Endodermal cell (in vitro differentiated cells): ENCODE data around the gene AMIGO1. TPM values are rescaled to one million over a fixed set of nuclear protein-coding genes. Genes with fewer than 3 reads are reported as not detected.

Experiments
- DNase-seq: peaks from one replicate; pipeline ENCODE4 v3.0.0-alpha.2; 2017
- H3K27ac ChIP-seq: 2 replicates; pipeline ENCODE4 v1.5.1; 2013; ENCODE audit warnings: mild to moderate bottlenecking, low read depth, low read length, moderate library complexity
- H3K27me3 ChIP-seq: 2 replicates; pipeline ENCODE4 v1.6.1; 2013; ENCODE audit warnings: mild to moderate bottlenecking, low read length, moderate library complexity; ENCODE audit not compliant: insufficient read depth, control insufficient read depth, poor library complexity, severe bottlenecking
- H3K36me3 ChIP-seq: 2 replicates; pipeline ENCODE4 v1.7.0; 2013; ENCODE audit warnings: mild to moderate bottlenecking, low read length, moderate library complexity; ENCODE audit not compliant: control insufficient read depth, insufficient read depth
- H3K4me1 ChIP-seq: one replicate; pipeline ENCODE4 v1.7.0; 2013; ENCODE audit warnings: low read length; ENCODE audit not compliant: control insufficient read depth, insufficient read depth
- H3K4me3 ChIP-seq: 2 replicates; pipeline ENCODE4 v1.5.1; 2013; ENCODE audit warnings: mild to moderate bottlenecking, low read length, moderate library complexity
- H3K9ac ChIP-seq: 2 replicates; pipeline ENCODE4 v1.6.1; 2013; ENCODE audit warnings: mild to moderate bottlenecking, low read length, moderate library complexity; ENCODE audit not compliant: poor library complexity, severe bottlenecking; ENCODE audit errors: extremely low read depth
- H3K9me3 ChIP-seq: 2 replicates; pipeline ENCODE4 v1.6.1; 2013; ENCODE audit warnings: mild to moderate bottlenecking, low read length, moderate library complexity; ENCODE audit not compliant: control insufficient read depth
- H3K27ac Mint-ChIP-seq: 2 replicates; pipeline ENCODE4 v1.8.0; 2020; ENCODE audit warnings: mixed read lengths
- H3K27me3 Mint-ChIP-seq: 2 replicates; pipeline ENCODE4 v1.8.0; 2021; ENCODE audit warnings: mild to moderate bottlenecking, mixed read lengths; ENCODE audit not compliant: insufficient read depth
- H3K36me3 Mint-ChIP-seq: 2 replicates; pipeline ENCODE4 v1.8.0; 2020; ENCODE audit warnings: low read depth, mixed read lengths
- H3K4me1 Mint-ChIP-seq: 2 replicates; pipeline ENCODE4 v1.8.0; 2020; ENCODE audit warnings: mixed read lengths
- H3K4me3 Mint-ChIP-seq: 2 replicates; pipeline ENCODE4 v1.8.0; 2020; ENCODE audit warnings: mild to moderate bottlenecking, moderate library complexity, mixed read lengths
- H3K9me3 Mint-ChIP-seq: 2 replicates; pipeline ENCODE4 v1.8.0; 2020; ENCODE audit warnings: mild to moderate bottlenecking, mixed read lengths
- WGBS, 2 experiments: methylation state at CpG; one replicate each; pipeline versions ENCODE4 v1.1.5 to v1.1.7; 2013; ENCODE audit warnings: missing lambda C conversion rate in 2 of 2, mixed read lengths in 1 of 2; ENCODE audit not compliant: insufficient coverage in 1 of 2, insufficient read length in 1 of 2; 5-methylcytosine and 5-hydroxymethylcytosine counted together
- total RNA-seq, 2 donors: library from RNA; stranded (reverse); fragmentation: NEBNext Ultra II Directional in 1 of 2; extraction: Animal tissue kit (Norgen Biotek cat#: 25700) in 1 of 2; gene quantifications; 2 replicates in 1 of 2; 3 replicates in 1 of 2; pipeline ENCODE4 v1.2.1, GENCODE V29; 2021
- TF ChIP-seq, protein P1 (sequence below): fragments of 200-600 bp; sonication (generic); conservative IDR thresholded peaks from 2 replicates; pipeline ENCODE4 v1.5.0; 2021; ENCODE audit warnings: antibody characterized with exemption, mild to moderate bottlenecking

The AMIGO1 gene
- total RNA-seq, 2 donors from 2014 or later = 2.4 to 2.7 TPM

- Mint-ChIP-seq H3K36me3 (no peaks in the 10 kb centered on the region), H3K27me3 (no peaks in the 10 kb centered on the region)
- DNase-seq = no peak
Measured at GRCh38 chr1:109534307-109534858, 24.9 kb upstream of the AMIGO1 start.

GRCh38 chr1:109532365-109533136, 23.0 kb upstream of the AMIGO1 start:
- H3K4me3 Mint-ChIP-seq = no peak overlapping the region
- Histone ChIP-seq H3K4me3 (no peak overlapping the region), H3K9ac (no peak overlapping the region), H3K27me3 (peaks cover 4% of the 10 kb centered on the region), H3K36me3 (no peaks in the 10 kb centered on the region), H3K4me1 (peaks cover 3% of the 10 kb centered on the region), H3K27ac (no peak overlapping the region), H3K9me3 (no peaks in the 10 kb centered on the region)
- WGBS, 2 experiments = 0 to 29% methylated on average over 1 to 12 of the region's 12 CpGs
- peak; percentile 97 for DNase-seq
- TF ChIP-seq, protein P1, sequence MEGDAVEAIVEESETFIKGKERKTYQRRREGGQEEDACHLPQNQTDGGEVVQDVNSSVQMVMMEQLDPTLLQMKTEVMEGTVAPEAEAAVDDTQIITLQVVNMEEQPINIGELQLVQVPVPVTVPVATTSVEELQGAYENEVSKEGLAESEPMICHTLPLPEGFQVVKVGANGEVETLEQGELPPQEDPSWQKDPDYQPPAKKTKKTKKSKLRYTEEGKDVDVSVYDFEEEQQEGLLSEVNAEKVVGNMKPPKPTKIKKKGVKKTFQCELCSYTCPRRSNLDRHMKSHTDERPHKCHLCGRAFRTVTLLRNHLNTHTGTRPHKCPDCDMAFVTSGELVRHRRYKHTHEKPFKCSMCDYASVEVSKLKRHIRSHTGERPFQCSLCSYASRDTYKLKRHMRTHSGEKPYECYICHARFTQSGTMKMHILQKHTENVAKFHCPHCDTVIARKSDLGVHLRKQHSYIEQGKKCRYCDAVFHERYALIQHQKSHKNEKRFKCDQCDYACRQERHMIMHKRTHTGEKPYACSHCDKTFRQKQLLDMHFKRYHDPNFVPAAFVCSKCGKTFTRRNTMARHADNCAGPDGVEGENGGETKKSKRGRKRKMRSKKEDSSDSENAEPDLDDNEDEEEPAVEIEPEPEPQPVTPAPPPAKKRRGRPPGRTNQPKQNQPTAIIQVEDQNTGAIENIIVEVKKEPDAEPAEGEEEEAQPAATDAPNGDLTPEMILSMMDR = peak; percentile 82
- H3K9me3 Mint-ChIP-seq = no peaks in the 10 kb centered on the region
- no peaks in the 10 kb centered on the region for H3K27me3 Mint-ChIP-seq
- H3K27ac Mint-ChIP-seq = peak overlapping the region; percentile 90
- no peaks in the 10 kb centered on the region for H3K36me3 Mint-ChIP-seq
- peaks cover 2% of the 10 kb centered on the region for H3K4me1 Mint-ChIP-seq

More at GRCh38 chr1:109534307-109534858, 24.9 kb upstream of the AMIGO1 start:
- H3K27me3 ChIP-seq = no peaks in the 10 kb centered on the region
- no peaks in the 10 kb centered on the region for H3K9me3 Mint-ChIP-seq
- no peak overlapping the region for H3K4me3 ChIP-seq
- TF ChIP-seq, protein P1 = no peak
- H3K4me1 Mint-ChIP-seq = peaks cover 2% of the 10 kb centered on the region
- no peak overlapping the region for H3K9ac ChIP-seq
- H3K27ac ChIP-seq = no peak overlapping the region
- no peaks in the 10 kb centered on the region for H3K36me3 ChIP-seq
- no peaks in the 10 kb centered on the region for H3K9me3 ChIP-seq
- WGBS, 2 experiments = 86 to 94% methylated on average over 1 of the region's 1 CpG
- peaks cover 3% of the 10 kb centered on the region for H3K4me1 ChIP-seq
- no peak overlapping the region for H3K27ac Mint-ChIP-seq
- H3K4me3 Mint-ChIP-seq = no peak overlapping the region

- TF ChIP-seq, protein P1 = no peak
- no peak overlapping the region for H3K27ac Mint-ChIP-seq
- no peak overlapping the region for H3K9ac ChIP-seq
- no peak for DNase-seq
- no peaks in the 10 kb centered on the region for H3K27me3 Mint-ChIP-seq
- H3K4me1 ChIP-seq = peaks cover 3% of the 10 kb centered on the region
- peaks cover 2% of the 10 kb centered on the region for H3K4me1 Mint-ChIP-seq
- WGBS, 2 experiments = 54 to 65% methylated on average over 10 to 16 of the region's 16 CpGs
- H3K4me3 ChIP-seq = no peak overlapping the region
- no peaks in the 10 kb centered on the region for H3K36me3 Mint-ChIP-seq
- no peak overlapping the region for H3K4me3 Mint-ChIP-seq
- no peak overlapping the region for H3K27ac ChIP-seq
- no peaks in the 10 kb centered on the region for H3K36me3 ChIP-seq
- H3K9me3 ChIP-seq = no peaks in the 10 kb centered on the region
- no peaks in the 10 kb centered on the region for H3K9me3 Mint-ChIP-seq
- H3K27me3 ChIP-seq = peaks cover 4% of the 10 kb centered on the region
Measured at GRCh38 chr1:109531826-109532364, 22.4 kb upstream of the AMIGO1 start.
